SK-N-MC (cell line): Measurements from ENCODE around the gene VAV2.

ENCODE experiments used
- EZH2 ChIP-seq: fragments of 200-600 bp; sonication (generic); IDR thresholded peaks from one replicate; pipeline ENCODE4 v1.6.1; 2017; ENCODE audit warnings: antibody characterized with exemption
- POLR2AphosphoS5 ChIP-seq: IDR thresholded peaks from 2 replicates; pipeline ENCODE4 v1.6.1; 2012; ENCODE audit warnings: mild to moderate bottlenecking, low read depth, low read length, borderline replicate concordance

DNA sequence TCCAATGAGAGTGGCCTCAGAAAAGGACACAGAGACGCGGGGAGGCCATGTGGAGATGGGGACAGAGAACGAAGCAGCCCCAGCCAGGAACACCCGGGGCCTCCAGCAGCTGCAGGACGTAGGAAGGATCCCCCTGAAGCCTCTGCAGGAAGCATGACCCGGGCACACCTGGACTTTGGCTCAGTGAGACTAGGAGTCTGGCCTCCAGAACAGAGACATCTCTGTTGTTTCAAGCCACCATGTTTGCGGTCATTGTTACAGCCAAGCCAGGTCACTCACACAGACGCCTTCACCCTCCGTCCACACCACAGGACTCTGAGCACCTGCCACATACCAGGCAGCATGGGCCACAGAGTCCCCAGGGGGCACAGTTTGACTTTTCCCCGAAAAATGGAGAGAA lies 190.4 kb downstream of the VAV2 start:
- TF ChIP-seq EZH2, result no peak
- TF ChIP-seq POLR2AphosphoS5, result no peak
